ENCODE data around the gene AUTS2.

DNA sequence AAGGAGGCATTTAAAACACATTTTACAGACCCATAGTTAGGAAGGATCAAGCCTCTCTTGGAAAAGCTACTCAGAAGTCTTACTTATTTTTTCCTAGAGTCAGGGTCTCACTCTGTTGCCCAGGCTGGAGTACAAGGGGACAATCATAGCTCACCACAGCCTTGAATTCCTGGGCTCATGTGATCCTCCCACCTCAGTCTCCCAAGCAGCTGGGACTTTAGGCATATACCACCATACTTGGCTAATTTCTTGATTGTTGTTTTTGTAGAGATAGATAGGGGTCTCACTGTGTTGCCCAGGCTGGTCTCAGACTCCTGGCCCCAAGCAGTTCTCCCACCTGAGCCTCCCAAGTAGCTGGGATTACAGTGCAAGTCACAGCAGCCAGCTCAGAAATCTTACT, 1179.0 kb downstream of the AUTS2 start:
- TF ChIP-seq, protein P1, sequence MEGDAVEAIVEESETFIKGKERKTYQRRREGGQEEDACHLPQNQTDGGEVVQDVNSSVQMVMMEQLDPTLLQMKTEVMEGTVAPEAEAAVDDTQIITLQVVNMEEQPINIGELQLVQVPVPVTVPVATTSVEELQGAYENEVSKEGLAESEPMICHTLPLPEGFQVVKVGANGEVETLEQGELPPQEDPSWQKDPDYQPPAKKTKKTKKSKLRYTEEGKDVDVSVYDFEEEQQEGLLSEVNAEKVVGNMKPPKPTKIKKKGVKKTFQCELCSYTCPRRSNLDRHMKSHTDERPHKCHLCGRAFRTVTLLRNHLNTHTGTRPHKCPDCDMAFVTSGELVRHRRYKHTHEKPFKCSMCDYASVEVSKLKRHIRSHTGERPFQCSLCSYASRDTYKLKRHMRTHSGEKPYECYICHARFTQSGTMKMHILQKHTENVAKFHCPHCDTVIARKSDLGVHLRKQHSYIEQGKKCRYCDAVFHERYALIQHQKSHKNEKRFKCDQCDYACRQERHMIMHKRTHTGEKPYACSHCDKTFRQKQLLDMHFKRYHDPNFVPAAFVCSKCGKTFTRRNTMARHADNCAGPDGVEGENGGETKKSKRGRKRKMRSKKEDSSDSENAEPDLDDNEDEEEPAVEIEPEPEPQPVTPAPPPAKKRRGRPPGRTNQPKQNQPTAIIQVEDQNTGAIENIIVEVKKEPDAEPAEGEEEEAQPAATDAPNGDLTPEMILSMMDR (IDR thresholded peaks at IDR 0.05), result no peak
- no peak for TF ChIP-seq POLR2A (IDR thresholded peaks at IDR 0.05)
